ENCODE data around the gene SETDB2.

- no peak for TF ChIP-seq CTCF (IDR thresholded peaks at IDR 0.05; ENCODE audit: poor library complexity, severe bottlenecking)
- no peak for TF ChIP-seq MXI1 (conservative IDR thresholded peaks at IDR 0.05; ENCODE audit: poor library complexity, severe bottlenecking)
- TF ChIP-seq SMC3 (conservative IDR thresholded peaks at IDR 0.05; ENCODE audit: poor library complexity), result no peak
Observed at GRCh38 chr13:49417161-49417560, 26.9 kb upstream of the SETDB2 start.
